NB4 (cell line): ENCODE results near the gene STT3B.

Source experiments
- CTCF ChIP-seq: IDR thresholded peaks from one replicate; pipeline ENCODE4 v1.5.1; 2012; ENCODE audit warnings: low read depth, low read length
- TF ChIP-seq, protein P1 (sequence below): IDR thresholded peaks from 2 replicates; pipeline ENCODE4 v1.6.1; 2011; ENCODE audit warnings: low read depth, low read length

DNA sequence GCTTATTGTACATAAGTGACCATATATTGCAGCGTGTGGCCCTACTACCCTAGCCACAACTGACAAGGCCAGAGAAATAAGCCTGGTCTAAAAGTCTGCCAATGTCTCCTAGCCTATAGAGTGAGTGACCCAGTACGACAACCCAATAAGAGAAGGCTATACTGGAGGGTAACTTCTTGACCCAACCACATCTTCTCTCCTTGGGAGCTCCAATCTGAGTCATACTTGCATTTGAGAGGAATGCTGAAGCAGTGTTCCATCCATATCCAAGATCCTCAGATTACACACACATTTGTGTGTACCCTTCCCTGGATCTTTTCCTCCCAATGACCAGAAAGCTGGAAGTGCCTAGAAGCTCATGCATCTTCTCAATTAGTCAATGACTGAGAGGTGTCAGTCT is 11.3 kb upstream of the STT3B start:
- no peak for TF ChIP-seq CTCF
- TF ChIP-seq, protein P1, sequence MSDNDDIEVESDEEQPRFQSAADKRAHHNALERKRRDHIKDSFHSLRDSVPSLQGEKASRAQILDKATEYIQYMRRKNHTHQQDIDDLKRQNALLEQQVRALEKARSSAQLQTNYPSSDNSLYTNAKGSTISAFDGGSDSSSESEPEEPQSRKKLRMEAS: no peak
